HG03025 (cell line): Measurements from ENCODE around the gene MRPL23.

Source experiments
- ATAC-seq: cut with Tn5 transposase; IDR thresholded peaks from one replicate; pipeline ENCODE4 v1.9.1; 2021; ENCODE audit warnings: mild to moderate bottlenecking, moderate library complexity; ENCODE audit not compliant: unreplicated experiment, low FRiP score

The MRPL23 gene

DNA sequence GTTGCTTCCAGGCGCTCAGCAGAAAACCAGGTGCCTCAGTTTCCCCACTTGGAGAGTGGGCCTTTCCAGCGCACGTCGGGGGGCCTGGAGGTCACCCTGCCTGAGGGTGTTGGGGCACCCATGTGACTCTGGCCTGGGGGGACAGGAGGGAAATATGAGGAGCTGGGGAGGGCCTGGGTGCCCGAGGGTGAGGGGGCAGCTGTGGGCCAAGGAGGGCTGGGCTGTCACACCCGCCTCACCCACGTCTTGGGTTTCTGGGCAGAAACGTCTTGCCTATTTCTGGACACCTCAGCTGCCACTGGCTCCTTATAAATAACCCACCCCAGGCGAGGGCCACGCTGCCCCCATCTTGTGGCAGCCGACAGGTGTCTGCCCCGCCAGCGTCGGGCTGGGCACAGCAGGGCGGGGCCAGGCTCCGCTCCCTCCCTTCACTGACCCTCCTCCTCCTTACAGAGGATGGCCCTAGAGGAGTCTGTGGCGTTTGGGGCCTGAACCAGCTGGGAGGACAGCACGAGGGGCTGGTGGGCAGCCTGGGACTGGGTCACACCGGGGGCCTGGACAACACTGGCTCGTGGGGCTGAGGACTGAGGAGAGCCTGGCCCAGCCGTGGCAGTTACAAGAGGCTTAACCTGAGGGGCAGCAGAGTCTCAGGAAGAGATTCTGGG lies 26.1 kb upstream of the MRPL23 start:
- no peak for ATAC-seq

DNA sequence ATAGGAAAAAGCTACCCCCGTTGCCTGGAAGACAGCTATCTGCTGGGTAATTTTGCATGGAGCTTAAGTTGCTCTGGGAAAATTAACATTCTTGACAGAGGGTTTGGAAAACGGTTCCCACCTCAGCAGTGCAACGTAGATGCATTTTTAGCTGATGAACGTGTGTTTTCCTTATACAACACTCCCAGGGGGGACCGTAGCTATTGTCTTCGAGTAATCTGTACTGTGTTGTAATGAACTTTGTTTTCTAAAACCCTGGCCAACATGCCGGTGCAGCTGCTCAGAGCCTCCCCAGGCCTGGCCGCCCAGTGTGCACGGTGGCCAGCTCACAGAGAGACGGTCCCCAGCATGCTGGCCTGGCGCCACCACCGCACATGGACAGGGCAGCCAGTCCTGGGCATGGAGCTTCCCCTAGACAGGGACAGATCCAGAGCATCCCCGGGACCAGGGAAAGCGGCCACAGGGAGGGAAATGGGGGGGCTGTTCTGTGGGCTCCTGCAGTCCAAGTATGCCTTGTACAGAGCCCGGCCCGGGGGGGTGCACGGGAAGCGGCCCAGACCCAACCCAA lies 25.5 kb upstream of the MRPL23 start:
- ATAC-seq = no peak

DNA sequence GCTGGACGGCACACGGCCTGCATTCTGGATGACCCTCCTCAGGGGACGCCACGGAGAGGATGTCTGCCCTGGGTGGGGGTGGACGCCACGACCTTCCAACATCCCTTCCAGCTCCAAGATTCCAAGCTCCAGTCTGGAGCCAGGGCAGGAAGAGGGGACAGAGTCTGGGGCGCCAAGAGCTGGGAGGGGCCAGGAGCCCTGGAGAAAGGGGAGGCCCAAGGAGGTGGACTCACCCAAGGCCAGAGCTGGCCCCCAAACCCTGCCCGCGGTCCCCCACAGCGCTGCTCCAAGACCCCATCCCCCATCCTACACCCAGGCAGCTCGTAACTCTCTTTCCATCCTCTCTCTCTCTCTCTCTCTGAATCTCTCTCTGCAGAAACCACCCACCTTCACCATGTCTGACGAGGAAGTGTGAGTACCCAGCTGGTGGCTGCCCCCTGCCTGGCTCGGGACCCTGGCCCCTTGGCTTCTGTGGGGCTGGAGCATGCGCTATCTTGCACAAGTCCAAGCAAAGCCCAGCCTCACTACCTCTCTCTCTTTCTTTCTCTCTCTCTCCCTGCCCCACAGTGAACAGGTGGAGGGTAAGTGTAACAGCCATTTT lies 24.6 kb upstream of the MRPL23 start:
- no peak for ATAC-seq

DNA sequence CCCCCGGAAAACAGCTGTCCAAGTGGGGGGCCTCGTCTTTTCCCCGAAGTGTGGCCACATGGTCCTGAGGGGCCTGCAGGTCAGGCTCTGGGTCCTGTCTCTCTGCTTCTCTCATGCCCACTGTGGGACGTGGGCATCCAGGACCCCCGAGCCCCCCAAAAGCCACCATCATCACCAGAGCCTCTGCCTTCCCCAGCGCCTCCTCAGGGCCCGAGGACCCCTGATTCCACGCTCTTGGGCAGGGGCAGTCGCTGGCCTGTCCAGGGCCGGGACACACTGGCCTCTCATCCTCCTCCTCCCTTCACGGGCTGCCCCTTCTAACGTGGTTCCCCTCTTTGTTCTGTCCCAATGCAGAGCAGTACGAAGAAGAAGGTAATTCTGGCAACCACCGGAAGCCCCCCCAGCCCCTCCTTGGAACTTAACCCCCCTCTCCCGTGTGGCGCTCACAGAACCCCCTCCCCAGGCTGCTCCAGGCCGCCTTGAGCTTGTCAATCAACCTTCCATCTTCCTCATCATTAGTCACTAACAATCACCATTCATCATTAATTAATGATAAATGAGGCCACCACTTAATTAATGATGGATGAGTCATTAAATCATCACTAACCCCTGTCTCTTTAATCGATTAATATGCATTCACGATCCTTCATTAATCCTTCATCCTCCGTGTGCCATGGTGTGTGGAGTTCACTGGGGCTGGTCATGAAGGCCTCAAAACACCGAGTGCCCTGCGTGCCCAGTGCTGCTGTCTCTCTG lies 23.8 kb upstream of the MRPL23 start:
- ATAC-seq = no peak

GRCh38 chr11:1924181-1924580 lies 23.0 kb upstream of the MRPL23 start:
- ATAC-seq = no peak

GRCh38 chr11:1924646-1925372 lies 22.3 kb upstream of the MRPL23 start:
- no peak for ATAC-seq

GRCh38 chr11:1925373-1926155 lies 21.6 kb upstream of the MRPL23 start:
- ATAC-seq = no peak

- ATAC-seq = no peak
Observed at GRCh38 chr11:1926156-1927025, 20.7 kb upstream of the MRPL23 start.

DNA sequence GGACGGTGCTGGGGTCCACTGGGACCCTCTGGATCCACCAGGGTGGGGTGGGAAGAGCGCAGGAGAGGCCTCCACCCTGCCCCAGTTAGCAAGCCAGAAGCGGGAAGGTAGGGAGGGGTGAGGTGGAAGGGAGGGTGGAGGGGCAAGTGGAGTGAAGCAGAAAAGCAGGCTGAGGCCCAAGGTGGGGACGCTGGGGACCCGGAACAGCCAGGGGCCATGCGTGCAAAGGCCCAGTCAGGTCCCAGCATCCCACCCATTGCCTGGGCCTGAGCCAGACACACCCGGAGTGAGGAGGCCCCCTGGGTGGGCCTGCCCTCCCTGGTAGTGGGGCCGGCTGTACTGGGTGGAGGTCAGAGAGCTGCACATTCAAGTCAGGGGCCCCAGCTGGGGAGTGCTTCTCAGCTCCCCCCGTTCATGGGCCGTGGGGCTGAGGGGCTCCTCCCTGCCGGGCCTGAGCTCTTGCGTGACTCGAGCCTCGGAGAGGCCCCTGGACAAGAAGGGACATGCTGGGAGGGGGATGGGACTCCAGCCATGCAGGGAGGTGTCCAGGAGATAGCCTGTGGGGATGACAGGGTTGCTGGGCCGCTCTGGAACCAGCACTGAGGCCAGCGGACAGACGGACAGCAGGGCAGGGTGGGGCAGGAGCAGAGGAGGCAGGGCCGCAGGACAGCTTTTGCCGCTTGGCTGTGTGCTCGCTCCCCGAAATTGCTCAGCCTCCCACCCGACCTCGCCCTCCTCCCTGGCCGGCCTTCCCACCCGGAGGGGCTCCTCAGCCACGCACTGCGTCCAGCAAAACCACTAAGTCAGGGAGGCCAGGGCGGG lies 19.9 kb upstream of the MRPL23 start:
- no peak for ATAC-seq

DNA sequence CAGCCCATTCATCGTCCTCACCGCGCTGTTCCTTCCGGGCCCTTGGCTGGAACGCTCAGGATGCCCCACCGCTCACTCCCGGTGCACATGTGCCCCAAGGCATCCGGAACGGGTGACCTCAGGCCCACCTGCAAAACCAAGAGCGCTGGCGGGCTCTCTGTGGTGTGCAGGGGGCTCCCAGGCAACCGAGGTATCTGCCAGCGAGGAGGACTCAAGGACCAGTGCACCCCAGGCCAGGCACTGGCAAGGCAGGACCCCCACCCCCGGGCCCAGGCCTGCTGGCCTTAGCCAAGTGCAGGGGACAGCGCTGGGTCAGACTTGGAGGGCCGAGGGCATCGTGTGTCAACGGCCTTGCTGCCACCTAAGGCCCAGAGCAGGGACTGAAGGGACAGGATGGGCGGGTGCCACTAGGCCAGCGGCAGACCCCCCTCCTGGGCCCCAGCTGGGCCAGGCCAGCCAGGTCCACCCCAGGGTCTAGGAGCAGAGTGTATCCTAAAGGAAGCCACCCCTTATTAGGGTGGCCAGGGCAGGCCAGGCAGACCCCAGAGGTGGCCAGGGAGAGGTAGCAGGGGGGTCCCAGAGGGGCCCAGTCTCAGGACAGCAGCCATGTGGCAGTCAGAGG lies 19.2 kb upstream of the MRPL23 start:
- ATAC-seq = no peak

DNA sequence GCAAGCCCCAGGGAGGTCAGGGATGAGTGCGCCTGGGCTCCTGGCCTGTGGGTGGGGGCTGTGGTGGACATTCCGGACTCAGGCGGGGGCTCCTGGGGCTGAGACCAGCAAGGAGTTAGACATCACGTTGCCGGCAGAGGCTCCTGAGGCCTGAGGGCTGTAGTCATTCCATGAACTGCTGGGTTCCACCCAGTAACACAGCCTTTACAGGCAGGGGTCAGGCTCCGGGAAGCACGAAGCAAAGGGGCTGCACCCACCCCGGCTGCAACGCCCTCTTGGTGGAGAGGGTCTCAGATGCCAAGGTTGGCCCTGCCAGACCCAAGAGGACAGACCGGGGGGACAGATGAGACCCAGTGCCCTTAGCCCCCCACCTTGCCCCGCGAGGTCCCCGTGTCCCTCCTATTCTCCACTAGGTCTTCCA lies 18.7 kb upstream of the MRPL23 start:
- no peak for ATAC-seq

DNA sequence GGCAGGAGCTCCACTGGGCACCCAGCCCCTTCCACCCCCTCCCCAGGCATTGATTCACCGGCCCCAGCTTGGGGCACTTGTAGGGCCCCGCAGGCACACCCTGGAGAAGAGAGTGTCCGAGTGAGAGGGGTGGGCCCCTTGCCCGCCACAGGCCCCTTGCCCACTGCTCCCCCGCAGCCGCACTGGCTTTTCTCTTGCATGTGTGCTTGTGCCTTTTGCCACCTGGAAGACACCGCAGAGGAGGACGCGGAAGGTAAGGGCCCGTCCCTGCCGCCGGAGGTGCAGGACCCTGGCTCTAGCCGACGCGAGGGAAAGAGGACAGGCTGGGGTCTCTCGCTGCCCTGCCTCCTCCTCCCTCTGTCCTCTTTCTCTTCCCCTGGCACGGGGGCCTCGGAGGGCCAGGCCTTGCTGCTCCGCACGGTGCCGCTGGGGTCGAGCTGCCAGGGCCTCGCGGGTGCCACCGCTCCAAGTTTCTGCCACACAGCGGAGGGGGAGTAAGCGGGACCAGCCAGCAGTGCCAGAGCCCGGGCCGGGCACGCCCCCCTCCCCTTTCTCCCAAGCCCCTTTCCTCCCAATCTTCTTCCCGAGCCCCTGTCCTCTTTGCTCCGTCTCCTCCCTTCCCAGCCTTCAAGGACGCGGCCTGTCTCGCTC lies 18.1 kb upstream of the MRPL23 start:
- ATAC-seq = no peak

GRCh38 chr11:1929621-1930461 lies 17.3 kb upstream of the MRPL23 start:
- no peak for ATAC-seq

- ATAC-seq = no peak
Observed at GRCh38 chr11:1930462-1930830, 16.7 kb upstream of the MRPL23 start.

GRCh38 chr11:1931341-1932104 lies 15.6 kb upstream of the MRPL23 start:
- ATAC-seq = no peak

DNA sequence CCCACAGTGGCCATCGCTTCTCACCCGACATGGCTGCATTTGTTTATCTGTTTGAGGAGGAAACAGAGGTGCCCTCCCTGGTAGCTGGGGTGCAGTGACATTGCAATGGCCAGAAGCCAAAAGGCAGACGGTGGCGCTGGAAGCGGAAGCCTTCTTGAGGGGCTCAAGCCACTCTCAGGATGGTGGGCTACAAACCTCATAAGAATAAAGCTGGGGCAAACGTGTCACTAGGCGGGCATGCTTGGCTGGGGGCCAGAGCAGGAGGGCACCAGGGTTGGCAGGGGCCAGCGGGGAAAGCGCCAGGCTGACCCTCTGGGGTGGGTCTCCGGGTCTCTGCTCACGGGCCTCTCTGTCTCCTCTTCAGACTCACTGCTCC lies 15.0 kb upstream of the MRPL23 start:
- ATAC-seq = no peak
